ENCODE data around the gene HNRNPL. TPM values are rescaled to one million over a fixed set of nuclear protein-coding genes. Genes with fewer than 3 reads are reported as not detected.
"Not testable (repeated sequence)": the region's sequence is repeated elsewhere in the genome, so short reads cannot be mapped to it uniquely, and the experiment has no call there.

HNRNPL gene
- total and polyA plus RNA-seq, 2 experiments from 2014 or later = 123 to 245 TPM

- H3K4me1 ChIP-seq (ENCODE audit: insufficient read depth) = no peaks in the 10 kb centered on the region
- no peak overlapping the region for H3K9ac ChIP-seq
- in situ Hi-C loops (cut with MboI) = no loop called here
- no peak overlapping the region for H3K4me2 ChIP-seq (ENCODE audit: unreplicated experiment)
- no peaks in the 10 kb centered on the region for H3K9me2 ChIP-seq (ENCODE audit: insufficient read depth)
- no peak overlapping the region for H2AFZ ChIP-seq
- no peak overlapping the region for H3K27ac ChIP-seq
- H3K9me3 ChIP-seq (ENCODE audit: low read depth) = no peaks in the 10 kb centered on the region
- 83% methylated on average over 16 of the region's 16 CpGs for WGBS, 2 experiments (ENCODE audit: low coverage in 1 of 2, low lambda C conversion rate in 2 of 2, missing lambda C conversion rate in 2 of 2)
- H3K79me2 ChIP-seq (ENCODE audit: insufficient read depth) = no peaks in the 10 kb centered on the region
- DNase-seq = no peak
- no peaks in the 10 kb centered on the region for H4K20me1 ChIP-seq (ENCODE audit: insufficient read depth)
- H3K4me3 ChIP-seq = no peak overlapping the region
- TF ChIP-seq EZH2phosphoT487 (IDR thresholded peaks at IDR 0.05; ENCODE audit: insufficient read depth, low read depth) = no peak
- no peak for TF ChIP-seq EZH2 (IDR thresholded peaks at IDR 0.05; ENCODE audit: insufficient read depth, poor library complexity, severe bottlenecking)
- no peaks in the 10 kb centered on the region for H3F3A ChIP-seq (ENCODE audit: insufficient read depth)
- no peaks in the 10 kb centered on the region for H3K27me3 ChIP-seq (replicated peaks; ENCODE audit: insufficient read depth)
- no peaks in the 10 kb centered on the region for H3K36me3 ChIP-seq (ENCODE audit: low read depth)
Measured at GRCh38 chr19:38878575-38879399, 29.0 kb upstream of the HNRNPL start.

DNA sequence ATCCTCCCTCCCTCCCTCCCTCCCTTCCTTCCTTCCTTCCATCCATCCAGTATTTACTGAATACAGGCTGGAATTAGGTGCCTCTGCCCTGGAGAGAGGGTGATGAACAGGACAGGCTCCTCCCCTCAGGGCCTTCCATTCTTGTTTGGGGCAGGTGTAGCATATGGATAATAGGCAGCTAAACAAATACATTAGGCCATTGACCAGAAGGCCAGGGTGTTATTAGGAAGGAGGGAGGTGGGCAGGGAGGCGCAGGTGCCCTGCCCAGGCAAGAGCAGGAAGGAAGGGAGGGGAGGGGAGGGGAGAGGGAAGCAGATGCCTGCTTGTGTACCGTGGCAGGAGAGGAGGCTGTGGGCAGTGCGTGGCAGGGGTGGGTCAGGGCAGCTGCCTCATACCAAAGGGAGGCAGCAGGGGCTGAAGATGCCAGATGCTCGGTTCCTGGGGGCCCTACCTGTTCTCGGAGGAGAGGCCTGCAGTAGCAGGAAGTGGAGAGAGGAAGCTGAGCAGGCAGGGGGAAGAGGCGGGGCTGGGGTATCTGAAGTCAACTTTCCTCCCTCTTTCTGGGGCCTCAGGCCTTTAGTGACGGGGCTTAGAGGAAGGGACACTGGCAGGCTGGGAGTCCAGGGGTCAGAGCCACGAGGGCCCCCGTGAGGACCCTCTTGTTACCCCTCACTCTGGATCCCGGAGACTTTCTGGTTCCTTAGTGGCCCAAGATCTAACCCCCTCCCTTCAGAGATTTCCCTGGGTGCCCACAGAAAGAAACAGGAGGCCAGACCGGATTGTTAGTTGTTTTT lies 28.2 kb upstream of the HNRNPL start, which contains the start of gene RINL:
Gene RINL (minus strand): TSS at position 495 of the 794 bp plus-strand sequence. CDS start 1,533 bp downstream, outside the sequence.
- H3K4me2 ChIP-seq (ENCODE audit: unreplicated experiment) = no peak within 1 kb of the TSS

GRCh38 chr19:38875656-38876395 lies 26.0 kb upstream of the HNRNPL start:
- H3K9me3 ChIP-seq (ENCODE audit: low read depth) = no peaks in the 10 kb centered on the region

More for the DNA sequence above, 28.2 kb upstream of the HNRNPL start, which contains the start of gene RINL:
- no peaks in the 10 kb centered on the region for H3K9me2 ChIP-seq (ENCODE audit: insufficient read depth)
- no peak within 1 kb of the TSS for H3K4me3 ChIP-seq
- no peak within 1 kb of the TSS for H3K9ac ChIP-seq
- no peak for DNase-seq
- H3F3A ChIP-seq (ENCODE audit: insufficient read depth) = no peaks in the 10 kb centered on the region
- no peaks in the 10 kb centered on the region for H3K9me3 ChIP-seq (ENCODE audit: low read depth)
- 38 to 63% methylated on average over 6 to 11 of the region's 11 CpGs for WGBS, 2 experiments (ENCODE audit: low coverage in 1 of 2, low lambda C conversion rate in 2 of 2, missing lambda C conversion rate in 2 of 2)
- no peaks in the 10 kb centered on the region for H3K79me2 ChIP-seq (ENCODE audit: insufficient read depth)
- in situ Hi-C loops (cut with MboI) = no loop called here
- H3K27ac ChIP-seq = no peak within 1 kb of the TSS
- no peaks in the 10 kb centered on the region for H3K36me3 ChIP-seq (ENCODE audit: low read depth)
- H2AFZ ChIP-seq = no peak within 1 kb of the TSS
- no peaks in the 10 kb centered on the region for H3K27me3 ChIP-seq (replicated peaks; ENCODE audit: insufficient read depth)
- H3K4me1 ChIP-seq (ENCODE audit: insufficient read depth) = no peaks in the 10 kb centered on the region
- TF ChIP-seq EZH2 (IDR thresholded peaks at IDR 0.05; ENCODE audit: insufficient read depth, poor library complexity, severe bottlenecking) (no peak), EZH2phosphoT487 (IDR thresholded peaks at IDR 0.05; ENCODE audit: insufficient read depth, low read depth) (no peak)
- H4K20me1 ChIP-seq (ENCODE audit: insufficient read depth) = no peaks in the 10 kb centered on the region

DNA sequence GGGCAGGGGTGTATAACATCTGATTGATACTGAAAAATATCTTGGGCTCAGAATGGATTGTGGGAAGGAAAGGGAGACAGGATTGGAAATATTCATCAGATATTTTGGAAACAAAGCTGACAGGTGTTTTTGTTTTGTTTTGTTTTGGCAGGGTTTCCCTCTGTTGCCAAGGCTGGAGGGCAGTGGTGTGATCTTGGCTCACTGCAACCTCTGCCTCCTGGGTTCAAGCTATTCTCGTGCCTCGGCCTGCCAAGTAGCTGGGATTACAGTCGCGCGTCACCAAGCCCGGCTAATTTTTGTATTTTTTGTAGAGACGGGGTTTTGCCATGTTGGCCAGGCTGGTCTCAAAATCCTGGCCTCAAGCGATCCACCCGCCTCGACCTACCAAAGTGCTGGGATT lies 23.6 kb upstream of the HNRNPL start:
- WGBS, 2 experiments (ENCODE audit: low coverage in 1 of 2, low lambda C conversion rate in 2 of 2, missing lambda C conversion rate in 2 of 2) = 77 to 84% methylated on average over 10 of the region's 10 CpGs
- DNase-seq = not testable (repeated sequence)

More at GRCh38 chr19:38875656-38876395, 26.0 kb upstream of the HNRNPL start:
- no peaks in the 10 kb centered on the region for H4K20me1 ChIP-seq (ENCODE audit: insufficient read depth)
- WGBS, 2 experiments (ENCODE audit: low coverage in 1 of 2, low lambda C conversion rate in 2 of 2, missing lambda C conversion rate in 2 of 2) = 74 to 75% methylated on average over 6 of the region's 6 CpGs
- no peaks in the 10 kb centered on the region for H3F3A ChIP-seq (ENCODE audit: insufficient read depth)
- DNase-seq = no peak
- no peak for TF ChIP-seq EZH2phosphoT487 (IDR thresholded peaks at IDR 0.05; ENCODE audit: insufficient read depth, low read depth)
- no peak for TF ChIP-seq EZH2 (IDR thresholded peaks at IDR 0.05; ENCODE audit: insufficient read depth, poor library complexity, severe bottlenecking)
- H3K27ac ChIP-seq = no peak overlapping the region
- no peaks in the 10 kb centered on the region for H3K36me3 ChIP-seq (ENCODE audit: low read depth)
- H3K9me2 ChIP-seq (ENCODE audit: insufficient read depth) = no peaks in the 10 kb centered on the region
- H3K79me2 ChIP-seq (ENCODE audit: insufficient read depth) = no peaks in the 10 kb centered on the region
- no peak overlapping the region for H2AFZ ChIP-seq
- no peaks in the 10 kb centered on the region for H3K27me3 ChIP-seq (replicated peaks; ENCODE audit: insufficient read depth)
- in situ Hi-C loops (cut with MboI) = no loop called here
- H3K4me2 ChIP-seq (ENCODE audit: unreplicated experiment) = no peak overlapping the region
- H3K4me1 ChIP-seq (ENCODE audit: insufficient read depth) = no peaks in the 10 kb centered on the region
- H3K9ac ChIP-seq = no peak overlapping the region
- H3K4me3 ChIP-seq = no peak overlapping the region

More for the DNA sequence above, 23.6 kb upstream of the HNRNPL start:
- H3K27me3 ChIP-seq (replicated peaks; ENCODE audit: insufficient read depth); H3K79me2 ChIP-seq (ENCODE audit: insufficient read depth); H2AFZ ChIP-seq; H3K9me2 ChIP-seq (ENCODE audit: insufficient read depth); H3K4me2 ChIP-seq (ENCODE audit: unreplicated experiment); H3K9me3 ChIP-seq (ENCODE audit: low read depth); H3K4me1 ChIP-seq (ENCODE audit: insufficient read depth); H3K4me3 ChIP-seq; H3K36me3 ChIP-seq (ENCODE audit: low read depth); H3K27ac ChIP-seq; H3F3A ChIP-seq (ENCODE audit: insufficient read depth); in situ Hi-C loops (cut with MboI); H3K9ac ChIP-seq; H4K20me1 ChIP-seq (ENCODE audit: insufficient read depth): not testable (repeated sequence)
